BE2C (cell line): ENCODE measurements around the gene FXN.
"Not testable (repeated sequence)": the region's sequence is repeated elsewhere in the genome, so short reads cannot be mapped to it uniquely, and the experiment has no call there.

ENCODE experiments used
- DNase-seq: peaks from one replicate; pipeline ENCODE4 v3.0.0-alpha.2; 2020
- H3K27me3 ChIP-seq: fragments of 250-450 bp; sonication (Bioruptor Pico); 2 replicates; pipeline ENCODE4 v1.5.1; 2020; ENCODE audit warnings: mild to moderate bottlenecking
- H3K36me3 ChIP-seq: fragments of 250-450 bp; sonication (Bioruptor Pico); 2 replicates; pipeline ENCODE4 v1.5.1; 2020; ENCODE audit warnings: mild to moderate bottlenecking
- H3K4me1 ChIP-seq: fragments of 250-450 bp; sonication (Bioruptor Pico); 2 replicates; pipeline ENCODE4 v1.5.1; 2020
- H3K4me3 ChIP-seq: 2 replicates; pipeline ENCODE4 v1.5.1; 2011; ENCODE audit warnings: low read depth, low read length
- H3K9me3 ChIP-seq: fragments of 250-450 bp; sonication (Bioruptor Pico); 2 replicates; pipeline ENCODE4 v1.5.1; 2020
- CTCF ChIP-seq: IDR thresholded peaks from 2 replicates; pipeline ENCODE4 v1.5.1; 2012; ENCODE audit warnings: mild to moderate bottlenecking, low read depth, low read length

Gene FXN

GRCh38 chr9:69104830-69105527 lies 69.4 kb downstream of the FXN start:
- H3K4me3 ChIP-seq = no peak overlapping the region
- no peak for TF ChIP-seq CTCF
- DNase-seq = no peak
- H3K9me3 ChIP-seq = no peaks in the 10 kb centered on the region
- no peaks in the 10 kb centered on the region for H3K4me1 ChIP-seq
- no peaks in the 10 kb centered on the region for H3K36me3 ChIP-seq
- H3K27me3 ChIP-seq = no peaks in the 10 kb centered on the region

- H3K27me3 ChIP-seq = no peaks in the 10 kb centered on the region
- no peak overlapping the region for H3K4me3 ChIP-seq
- no peak for TF ChIP-seq CTCF
- H3K9me3 ChIP-seq = no peaks in the 10 kb centered on the region
- H3K36me3 ChIP-seq = no peaks in the 10 kb centered on the region
- DNase-seq = no peak
- H3K4me1 ChIP-seq = no peaks in the 10 kb centered on the region
Observed at GRCh38 chr9:69107771-69108170, 72.2 kb downstream of the FXN start.

- not testable (repeated sequence) for H3K4me1 ChIP-seq, DNase-seq
Observed at GRCh38 chr9:69108706-69109105, 73.2 kb downstream of the FXN start.

GRCh38 chr9:69109152-69109551 lies 73.6 kb downstream of the FXN start:
- Histone ChIP-seq H3K36me3 (no peaks in the 10 kb centered on the region), H3K4me1 (no peaks in the 10 kb centered on the region), H3K27me3 (no peaks in the 10 kb centered on the region), H3K4me3 (no peak overlapping the region), H3K9me3 (no peaks in the 10 kb centered on the region)
- TF ChIP-seq CTCF = no peak
- DNase-seq = no peak

More at GRCh38 chr9:69108706-69109105, 73.2 kb downstream of the FXN start:
- H3K36me3 ChIP-seq, H3K9me3 ChIP-seq, H3K4me3 ChIP-seq, H3K27me3 ChIP-seq: not testable (repeated sequence)

- not testable (repeated sequence) for H3K4me3 ChIP-seq, H3K4me1 ChIP-seq, H3K36me3 ChIP-seq, H3K9me3 ChIP-seq, H3K27me3 ChIP-seq, DNase-seq
Observed at GRCh38 chr9:69112646-69113045, 77.1 kb downstream of the FXN start.

- Histone ChIP-seq H3K36me3 (no peaks in the 10 kb centered on the region), H3K27me3 (no peaks in the 10 kb centered on the region), H3K9me3 (no peaks in the 10 kb centered on the region), H3K4me1 (no peaks in the 10 kb centered on the region), H3K4me3 (no peak overlapping the region)
- DNase-seq = no peak
- TF ChIP-seq CTCF = no peak
Observed at GRCh38 chr9:69115621-69116020, 80.1 kb downstream of the FXN start.

GRCh38 chr9:69118656-69119055 lies 83.1 kb downstream of the FXN start:
- Histone ChIP-seq H3K27me3 (0 out of 2 replicates have a peak, but pooled peaks cover 5% of the 10 kb centered on the region), H3K36me3 (no peaks in the 10 kb centered on the region), H3K4me3 (no peak overlapping the region), H3K9me3 (no peaks in the 10 kb centered on the region), H3K4me1 (no peaks in the 10 kb centered on the region)
- TF ChIP-seq CTCF = no peak
- no peak for DNase-seq
